ENCODE measurements around the gene TOGARAM2. TPM values are rescaled to one million over a fixed set of nuclear protein-coding genes. Genes with fewer than 3 reads are reported as not detected.

TOGARAM2 gene
- total RNA-seq, 1 donor from 2014 or later: not detected

DNA sequence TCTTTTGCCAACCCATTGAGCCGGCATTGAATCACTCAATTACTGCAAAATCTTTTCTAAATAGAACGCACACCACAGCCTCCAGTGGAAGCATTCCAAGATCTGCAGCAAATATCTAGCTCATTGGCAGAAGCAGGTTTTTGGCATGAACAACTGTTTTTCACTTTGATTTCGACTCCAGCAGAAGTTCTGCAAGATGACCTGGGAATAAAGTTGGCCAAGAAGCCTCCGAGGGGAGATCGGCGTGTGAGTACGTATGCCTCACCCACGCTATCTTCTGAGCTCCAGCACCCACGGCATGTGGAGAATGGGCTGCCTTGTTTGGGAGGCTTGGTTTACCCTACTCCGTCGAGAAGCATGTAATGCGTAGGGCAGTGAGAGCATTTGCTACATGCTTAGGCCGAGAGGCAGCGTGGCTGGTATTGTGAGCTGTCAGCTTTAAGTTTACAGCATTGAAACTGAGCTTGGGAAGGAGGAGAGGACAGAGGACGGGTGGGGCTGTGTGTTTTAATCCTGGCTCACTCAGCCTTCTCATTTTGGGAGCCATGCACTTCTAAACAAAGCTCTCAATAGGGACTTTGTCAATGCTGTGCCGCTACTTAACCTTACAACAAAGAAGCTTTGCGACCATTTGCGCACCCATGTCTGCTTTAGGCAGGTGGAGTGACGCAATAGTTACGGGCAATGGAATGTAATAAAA is 82.7 kb downstream of the TOGARAM2 start:
- H3K4me3 ChIP-seq (ENCODE audit: low read depth, low read length): no peak overlapping the region
- DNase-seq (ENCODE audit: low read depth): no peak
- TF ChIP-seq, protein P1, sequence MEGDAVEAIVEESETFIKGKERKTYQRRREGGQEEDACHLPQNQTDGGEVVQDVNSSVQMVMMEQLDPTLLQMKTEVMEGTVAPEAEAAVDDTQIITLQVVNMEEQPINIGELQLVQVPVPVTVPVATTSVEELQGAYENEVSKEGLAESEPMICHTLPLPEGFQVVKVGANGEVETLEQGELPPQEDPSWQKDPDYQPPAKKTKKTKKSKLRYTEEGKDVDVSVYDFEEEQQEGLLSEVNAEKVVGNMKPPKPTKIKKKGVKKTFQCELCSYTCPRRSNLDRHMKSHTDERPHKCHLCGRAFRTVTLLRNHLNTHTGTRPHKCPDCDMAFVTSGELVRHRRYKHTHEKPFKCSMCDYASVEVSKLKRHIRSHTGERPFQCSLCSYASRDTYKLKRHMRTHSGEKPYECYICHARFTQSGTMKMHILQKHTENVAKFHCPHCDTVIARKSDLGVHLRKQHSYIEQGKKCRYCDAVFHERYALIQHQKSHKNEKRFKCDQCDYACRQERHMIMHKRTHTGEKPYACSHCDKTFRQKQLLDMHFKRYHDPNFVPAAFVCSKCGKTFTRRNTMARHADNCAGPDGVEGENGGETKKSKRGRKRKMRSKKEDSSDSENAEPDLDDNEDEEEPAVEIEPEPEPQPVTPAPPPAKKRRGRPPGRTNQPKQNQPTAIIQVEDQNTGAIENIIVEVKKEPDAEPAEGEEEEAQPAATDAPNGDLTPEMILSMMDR (conservative IDR thresholded peaks at IDR 0.05; ENCODE audit: low read depth, low read length): no peak

DNA sequence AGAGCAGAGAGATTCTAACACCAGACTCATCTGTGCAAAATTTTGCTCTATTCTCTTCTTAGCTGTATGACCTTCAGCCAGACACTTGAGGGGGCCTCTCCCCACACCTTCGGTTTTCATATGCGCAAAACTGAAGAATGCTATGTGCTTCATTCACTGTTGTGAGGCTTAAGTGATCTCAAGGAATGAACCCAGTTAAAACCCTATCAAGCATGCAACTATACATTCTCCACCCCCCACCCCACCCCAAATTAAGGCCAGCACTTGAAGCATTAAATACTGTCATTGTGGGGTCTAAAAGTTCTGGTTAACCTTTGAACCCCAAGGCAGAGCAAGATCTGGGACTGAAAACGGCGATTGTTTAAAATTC is 83.2 kb downstream of the TOGARAM2 start:
- H3K4me3 ChIP-seq (ENCODE audit: low read depth, low read length): no peak overlapping the region
- TF ChIP-seq, protein P1 (conservative IDR thresholded peaks at IDR 0.05; ENCODE audit: low read depth, low read length): no peak
- DNase-seq (ENCODE audit: low read depth): no peak

DNA sequence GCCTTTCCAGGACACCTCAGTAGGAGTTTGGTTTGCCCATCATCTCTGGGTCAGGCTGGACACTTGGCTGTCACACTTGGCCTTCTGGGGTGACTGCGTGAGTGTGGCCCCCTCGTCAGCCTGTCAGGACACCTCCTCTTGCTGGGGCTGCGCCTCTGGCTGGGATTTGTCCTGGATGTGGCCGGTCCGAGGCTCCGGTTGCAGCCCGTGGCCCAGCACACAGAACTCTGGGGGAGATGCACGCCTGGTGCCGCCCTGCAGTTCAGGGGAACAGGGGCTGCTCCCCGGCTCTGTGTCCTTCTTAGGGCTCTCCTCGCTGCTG is 83.6 kb downstream of the TOGARAM2 start:
- H3K4me3 ChIP-seq (ENCODE audit: low read depth, low read length): no peak overlapping the region
- no peak for DNase-seq (ENCODE audit: low read depth)
- TF ChIP-seq, protein P1 (conservative IDR thresholded peaks at IDR 0.05; ENCODE audit: low read depth, low read length): no peak

DNA sequence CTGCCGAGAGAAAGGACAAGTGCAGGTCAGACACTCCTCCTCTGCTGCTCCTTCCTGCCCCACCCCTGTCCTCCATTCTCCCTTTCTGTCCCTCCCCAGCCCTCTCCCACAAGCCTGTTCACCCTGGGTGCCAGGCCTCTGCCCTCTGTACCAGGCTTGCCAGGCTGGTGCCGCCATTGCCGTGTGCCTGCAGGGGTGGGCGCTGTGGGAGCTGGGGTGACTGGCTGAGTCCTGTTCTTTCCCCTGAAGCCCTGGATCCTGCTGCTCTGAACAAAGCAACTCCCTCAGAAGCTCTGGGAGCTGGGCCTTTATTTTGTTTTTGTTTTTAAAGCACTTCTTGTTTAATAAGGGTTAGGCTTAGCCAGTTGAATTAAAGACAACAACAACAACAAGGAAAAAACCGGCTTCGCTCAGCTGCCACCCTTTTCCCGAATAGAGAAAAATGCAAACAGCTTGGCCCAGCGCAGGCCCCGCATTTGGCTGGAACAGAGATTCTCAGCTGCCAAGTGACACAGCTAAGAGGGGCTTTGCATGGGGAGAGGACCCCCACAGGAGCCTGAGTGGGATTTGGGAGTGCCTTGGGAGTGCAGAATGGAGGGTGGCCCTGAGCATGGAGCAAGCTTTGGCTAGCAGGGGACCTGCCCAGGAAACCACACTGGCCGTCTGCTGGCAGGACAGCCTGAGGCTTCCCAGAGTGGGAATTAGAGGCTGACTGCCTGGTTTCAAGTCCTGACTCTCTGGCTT is 84.1 kb downstream of the TOGARAM2 start:
- no peak for DNase-seq (ENCODE audit: low read depth)
- TF ChIP-seq, protein P1 (conservative IDR thresholded peaks at IDR 0.05; ENCODE audit: low read depth, low read length): no peak
- no peak overlapping the region for H3K4me3 ChIP-seq (ENCODE audit: low read depth, low read length)

DNA sequence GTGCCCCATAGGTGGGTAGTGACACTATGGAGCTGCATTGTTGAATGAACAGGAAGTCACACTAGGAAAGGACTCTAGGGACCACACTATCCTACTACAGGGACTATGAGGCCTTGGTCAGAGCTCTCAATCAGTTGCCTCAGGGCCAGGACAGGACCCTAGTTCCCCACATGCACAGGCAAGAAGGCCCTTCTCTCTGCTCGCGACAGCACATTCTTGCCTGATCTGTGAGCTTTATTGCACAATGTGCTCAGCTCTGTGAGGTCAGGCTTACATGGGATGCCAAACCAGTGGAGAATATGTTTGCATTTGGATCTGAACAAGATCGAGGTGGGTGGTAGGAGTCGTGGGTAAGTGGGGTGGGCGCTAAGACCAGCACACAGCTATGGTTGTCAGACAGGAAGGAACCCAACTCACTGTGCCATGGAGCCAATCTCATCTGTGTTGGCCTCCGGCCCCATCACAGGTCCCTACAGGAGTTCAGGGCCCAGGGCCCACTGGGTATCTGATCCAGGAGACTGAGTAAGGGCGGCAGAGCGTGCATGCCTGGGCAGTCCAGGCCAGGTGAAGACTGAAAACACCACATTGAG is 85.3 kb downstream of the TOGARAM2 start:
- TF ChIP-seq, protein P1 (conservative IDR thresholded peaks at IDR 0.05; ENCODE audit: low read depth, low read length): no peak
- no peak for DNase-seq (ENCODE audit: low read depth)
- no peak overlapping the region for H3K4me3 ChIP-seq (ENCODE audit: low read depth, low read length)

DNA sequence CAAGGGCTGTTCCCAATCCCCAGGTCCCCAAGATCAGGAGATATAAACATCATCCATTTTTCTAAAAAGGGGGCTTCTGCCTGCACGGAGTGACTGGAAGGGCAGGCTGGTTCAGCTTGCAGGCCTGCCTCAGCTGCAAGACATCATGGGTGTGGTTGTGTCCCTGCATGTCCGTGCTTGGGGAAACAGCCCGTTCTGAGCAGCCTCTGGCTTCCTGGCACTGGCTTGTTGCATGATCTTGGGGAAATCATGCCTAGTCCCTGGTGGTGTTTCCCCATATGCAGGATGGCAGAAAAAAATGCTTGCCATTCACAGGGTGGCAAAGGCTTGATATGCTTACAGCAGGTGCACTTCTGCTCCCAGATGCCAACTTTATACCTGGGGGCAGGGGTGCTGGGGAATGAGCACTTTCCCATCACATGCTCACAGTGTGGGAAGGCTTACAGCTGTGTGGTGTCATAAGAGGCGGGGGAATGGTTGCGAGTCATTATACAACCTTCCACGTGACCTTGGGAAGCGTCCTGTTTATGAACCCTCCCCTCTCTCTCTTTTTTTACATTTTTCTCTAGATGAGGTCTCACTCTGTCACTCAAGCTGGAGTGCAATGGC is 86.0 kb downstream of the TOGARAM2 start:
- no peak for DNase-seq (ENCODE audit: low read depth)
- TF ChIP-seq, protein P1 (conservative IDR thresholded peaks at IDR 0.05; ENCODE audit: low read depth, low read length): no peak
- H3K4me3 ChIP-seq (ENCODE audit: low read depth, low read length): no peak overlapping the region

All from epithelial cell of proximal tubule (primary cell).